ENCODE results near the gene STX12.
"Not testable (repeated sequence)": the region's sequence is repeated elsewhere in the genome, so short reads cannot be mapped to it uniquely, and the experiment has no call there.

The STX12 gene

DNA sequence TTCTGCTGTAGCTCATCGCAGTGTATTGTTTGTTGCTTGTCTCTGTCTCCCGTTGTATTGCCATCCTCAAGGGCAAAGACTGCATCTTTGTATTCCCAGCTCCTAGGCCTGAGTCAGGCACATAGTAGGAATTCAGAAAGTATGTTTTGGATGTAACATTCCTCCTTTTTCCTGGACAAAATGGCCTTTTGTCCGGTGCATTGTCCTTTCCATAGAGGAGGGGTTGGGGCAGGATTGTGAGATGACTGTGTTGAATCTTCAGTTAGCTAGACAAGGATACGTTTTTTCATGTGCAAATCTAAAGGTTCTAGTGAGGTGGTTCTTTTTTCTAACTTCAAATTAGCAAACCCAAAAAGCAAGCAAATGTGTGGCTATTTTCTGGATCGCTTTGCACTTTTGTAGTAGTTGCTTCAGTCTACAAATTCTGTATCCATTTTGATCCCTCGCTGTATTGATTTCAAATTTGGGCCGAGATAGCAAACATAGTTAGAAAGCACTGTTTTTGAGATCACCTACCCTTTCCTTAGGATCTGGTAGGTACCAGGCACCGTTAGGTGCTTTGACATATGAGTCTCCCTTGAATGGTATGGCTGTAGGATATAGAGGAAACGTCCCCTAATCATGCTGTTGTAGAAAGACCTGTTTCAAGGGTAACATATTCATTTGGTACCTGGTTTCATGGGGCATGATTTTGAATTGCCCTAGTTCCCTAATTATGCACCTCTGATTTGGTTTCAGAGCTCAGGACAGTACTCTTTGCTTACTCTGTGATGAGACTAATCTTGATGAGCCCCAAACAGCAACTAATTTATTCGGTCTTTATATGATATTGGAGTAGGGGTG lies 58.8 kb downstream of the STX12 start:
- no peak for DNase-seq

DNA sequence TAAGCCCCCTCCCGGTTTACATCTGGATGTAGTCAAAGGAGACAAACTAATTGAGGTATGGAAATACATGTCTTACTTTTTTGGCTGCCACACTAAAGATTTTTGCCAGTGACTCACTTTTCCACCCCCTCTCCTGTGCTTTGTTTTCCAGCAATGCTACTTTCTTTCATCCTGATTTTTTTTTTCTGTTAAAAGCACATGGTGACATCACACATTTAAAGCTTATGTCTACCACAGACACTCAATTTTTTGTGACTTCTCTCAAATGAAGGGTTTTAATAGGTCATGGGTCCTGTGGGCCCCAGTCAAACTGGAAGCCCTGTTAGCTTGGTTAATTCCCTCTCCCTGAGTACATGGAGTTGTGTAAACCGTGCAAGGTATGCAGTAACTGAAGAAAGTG lies 59.7 kb downstream of the STX12 start:
- DNase-seq, result no peak

DNA sequence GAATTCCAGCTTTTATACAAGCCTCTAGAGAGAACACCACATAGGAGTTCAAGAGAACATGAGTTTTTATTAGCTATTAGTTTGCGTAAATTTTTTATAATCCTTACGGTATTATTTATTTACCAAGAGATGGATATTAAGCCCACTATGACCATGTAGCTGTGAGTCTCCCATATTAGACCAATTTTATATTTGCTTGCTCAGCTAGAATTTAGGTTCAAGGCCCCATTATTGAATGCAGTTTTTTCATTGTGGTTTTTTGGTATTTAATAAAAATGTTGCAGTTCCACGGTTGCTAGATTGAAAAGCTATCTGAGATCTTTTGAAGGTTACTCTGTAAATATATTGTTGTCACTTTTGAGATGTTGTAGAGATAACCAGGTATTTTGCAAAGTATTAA lies 60.5 kb downstream of the STX12 start:
- DNase-seq, result no peak

DNA sequence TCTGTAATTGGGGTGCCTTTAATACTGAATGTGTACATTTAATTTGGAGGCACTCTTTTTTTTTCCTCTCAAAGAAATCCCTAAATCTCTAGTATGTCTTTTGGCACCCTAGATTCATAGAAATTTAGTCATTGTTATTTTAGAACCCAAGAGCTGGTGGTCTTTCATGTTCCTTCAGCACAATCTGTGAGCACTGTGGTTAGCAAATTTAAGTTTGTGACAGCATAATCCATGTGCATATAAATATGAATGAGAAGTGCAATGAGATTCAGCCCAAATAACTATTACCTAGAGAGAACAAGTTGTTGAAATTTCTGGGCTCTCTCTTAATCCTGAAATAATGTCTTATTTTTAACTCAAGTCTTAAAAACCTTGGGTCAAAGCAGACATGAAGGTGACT lies 62.0 kb downstream of the STX12 start:
- no peak for DNase-seq

DNA sequence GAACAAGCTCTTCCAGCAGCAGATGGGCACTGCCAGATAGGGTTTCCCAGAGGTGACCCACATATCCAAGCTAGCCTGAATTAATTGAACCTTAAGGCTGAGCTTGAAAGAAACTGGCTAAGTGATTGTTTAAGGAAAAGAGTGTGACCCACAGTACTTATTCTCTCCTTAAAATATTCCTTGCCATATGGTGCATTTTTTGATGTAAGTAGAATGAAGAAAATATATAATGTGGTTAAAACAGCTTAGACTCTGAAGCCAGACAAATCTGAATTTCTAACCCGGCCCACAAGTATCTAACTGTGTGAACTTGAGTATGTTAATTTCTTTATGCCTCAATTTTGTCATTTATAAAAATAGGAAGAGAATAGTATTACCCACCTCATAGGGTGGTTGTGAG lies 62.5 kb downstream of the STX12 start:
- DNase-seq, result no peak

DNA sequence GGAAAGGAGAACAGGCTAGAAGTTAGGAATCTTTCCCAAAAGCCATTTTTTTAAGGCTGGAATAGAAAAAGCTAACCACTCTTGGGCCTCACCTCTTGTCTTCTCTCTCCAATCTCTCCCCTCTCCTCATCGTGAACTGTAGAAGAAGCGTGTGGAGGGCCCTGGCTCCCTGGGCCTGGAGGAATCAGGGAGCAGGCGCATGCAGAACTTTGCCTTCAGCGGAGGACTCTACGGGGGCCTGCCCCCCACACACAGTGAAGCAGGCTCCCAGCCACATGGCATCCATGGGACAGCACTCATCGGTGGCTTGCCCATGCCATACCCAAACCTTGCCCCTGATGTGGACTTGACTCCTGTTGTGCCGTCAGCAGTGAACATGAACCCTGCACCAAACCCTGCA lies 76.9 kb downstream of the STX12 start:
- DNase-seq, result no peak

DNA sequence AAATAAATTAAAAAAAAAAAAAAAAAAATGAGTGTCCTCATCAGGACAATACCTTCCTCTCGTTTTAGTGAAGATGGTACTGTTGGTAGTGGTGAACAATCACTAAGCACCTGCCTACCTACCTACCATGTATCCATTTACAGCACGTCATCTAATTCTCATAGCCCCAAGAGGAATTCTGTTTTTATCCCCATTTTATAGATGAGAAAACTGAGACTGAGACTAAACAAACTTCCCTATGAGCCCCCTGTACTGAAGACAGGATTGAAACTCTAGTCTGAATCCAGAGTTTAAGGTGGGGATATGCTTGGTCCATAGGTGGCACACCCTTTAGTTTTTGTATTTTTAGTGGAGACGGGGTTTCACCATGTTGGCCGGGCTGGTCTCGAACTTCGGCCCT lies 82.1 kb downstream of the STX12 start:
- no peak for DNase-seq

DNA sequence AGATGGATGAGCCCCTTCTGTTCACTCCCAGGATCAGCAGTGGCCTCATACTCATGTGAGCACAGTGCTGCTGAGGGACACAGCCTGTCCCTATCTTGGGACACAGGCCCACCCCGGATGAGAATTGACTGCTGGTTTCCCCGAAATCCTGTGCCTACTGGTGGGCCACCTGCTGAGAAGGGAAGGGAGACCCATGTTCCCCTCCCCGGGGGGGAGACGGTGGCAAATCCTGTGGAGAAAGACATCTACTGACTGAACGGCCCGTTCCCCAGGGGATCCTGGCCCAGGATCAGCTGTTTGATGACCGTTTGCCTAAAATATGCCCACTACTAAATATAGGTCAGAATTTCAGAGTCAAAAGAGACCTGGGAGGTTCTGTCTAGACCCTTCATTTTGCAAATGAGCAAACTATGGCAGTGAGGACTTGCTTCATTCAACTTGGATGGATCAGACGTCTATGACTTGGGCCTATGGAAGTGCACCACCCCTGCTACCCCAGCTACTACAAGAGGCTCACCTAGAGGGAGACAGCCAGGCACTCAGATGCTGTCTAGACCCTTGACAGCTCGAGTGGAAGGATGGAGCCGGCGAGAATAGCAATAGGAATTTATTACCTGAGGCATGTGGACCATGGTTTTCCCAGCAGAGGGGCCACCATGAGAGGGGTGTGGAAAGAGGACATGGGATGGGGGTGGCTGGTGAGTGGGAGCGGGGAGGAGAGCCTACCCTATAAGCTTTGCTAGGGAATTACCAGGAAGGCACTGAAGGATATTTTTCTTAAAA lies 83.7 kb downstream of the STX12 start:
- no peak for DNase-seq

DNA sequence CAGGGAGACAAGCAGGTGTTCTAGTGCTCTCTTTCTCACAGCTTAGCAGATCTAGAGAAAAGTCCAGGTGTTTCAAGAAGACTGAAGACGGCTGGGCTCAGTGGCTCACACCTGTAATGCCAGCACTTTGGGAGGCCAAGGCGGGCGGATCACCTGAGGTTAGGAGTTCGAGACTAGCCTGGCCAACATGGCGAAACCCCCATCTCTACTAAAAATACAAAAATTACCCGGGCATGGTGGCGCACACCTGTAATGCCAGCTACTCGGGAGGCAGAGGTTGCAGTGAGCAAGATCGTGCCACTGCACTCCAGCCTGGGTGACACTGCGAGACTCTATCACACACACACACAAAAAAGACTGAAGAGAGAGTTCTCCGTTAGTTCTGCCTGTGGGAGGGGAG lies 84.5 kb downstream of the STX12 start:
- not testable (repeated sequence) for DNase-seq

DNA sequence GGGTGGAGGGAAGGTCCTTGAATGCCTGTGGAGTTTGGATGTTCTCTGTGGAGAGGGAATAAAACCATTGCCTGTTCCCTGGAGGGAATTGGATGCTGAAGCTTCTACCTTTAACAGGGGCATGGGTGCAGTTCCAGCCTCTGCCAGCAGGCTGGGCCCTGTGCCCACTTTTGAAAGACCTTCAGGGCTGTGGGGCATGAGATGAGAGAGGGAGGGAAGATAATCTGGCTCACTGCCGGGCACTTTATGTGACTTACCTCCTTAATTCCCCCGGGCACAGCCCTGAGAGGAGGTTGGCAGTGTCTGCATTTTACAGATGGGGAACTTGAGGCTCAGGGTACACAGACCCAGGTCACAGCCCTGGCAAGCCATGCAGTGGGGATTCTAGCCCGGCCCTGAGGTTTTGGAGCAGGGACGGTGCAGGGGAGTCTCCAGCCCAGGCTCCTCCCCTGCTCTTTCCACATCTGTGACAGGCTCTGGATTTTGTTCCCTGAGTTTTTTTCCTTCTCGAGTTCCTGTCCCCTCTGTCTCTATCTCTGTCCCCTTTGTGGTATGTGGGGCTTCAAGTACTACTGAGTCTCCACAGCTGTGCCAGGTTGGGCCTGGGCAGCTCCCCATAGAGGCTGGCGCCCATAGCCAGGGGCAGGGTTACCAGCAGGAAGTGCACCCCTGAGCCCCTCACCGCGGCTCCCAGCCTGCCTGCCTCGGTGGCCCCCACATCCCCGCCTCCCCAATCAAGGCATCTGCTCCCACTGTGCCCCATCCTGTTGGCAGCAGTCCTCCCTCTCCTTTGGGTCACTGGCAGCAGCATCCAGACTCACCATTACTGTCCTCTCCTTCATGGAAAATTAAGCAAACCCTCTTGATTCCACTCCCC lies 85.3 kb downstream of the STX12 start:
- peak; percentile 85 for DNase-seq

DNA sequence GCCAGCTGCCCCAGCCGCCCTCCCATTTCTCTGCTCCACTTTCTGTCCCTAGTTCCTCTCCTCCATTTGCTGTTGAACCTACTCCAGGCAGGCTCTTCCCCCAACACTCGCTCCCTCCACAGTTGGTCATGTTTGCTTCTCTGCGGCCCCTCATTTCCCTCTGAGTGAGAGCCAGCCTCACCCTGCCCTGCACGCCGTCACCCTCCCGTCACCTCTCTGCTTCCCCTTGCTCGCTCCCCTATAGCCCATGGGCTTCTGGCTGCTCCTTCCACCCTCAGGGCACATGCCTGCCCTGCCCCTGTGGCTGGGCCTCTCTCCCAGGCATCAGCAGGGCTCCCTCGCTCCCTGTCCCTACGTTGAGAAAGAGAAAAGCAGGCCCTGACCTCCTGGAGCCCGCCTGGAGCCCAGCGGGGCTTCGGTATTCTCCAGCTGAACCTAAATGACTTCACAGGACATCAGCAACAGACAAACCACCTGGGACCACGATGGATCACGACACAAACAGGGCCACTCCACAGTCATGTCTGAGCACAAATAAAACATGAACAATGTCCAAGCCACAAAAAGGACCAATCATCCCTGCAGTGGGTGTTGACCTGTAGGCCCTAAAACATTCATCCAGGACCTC lies 86.0 kb downstream of the STX12 start:
- no peak for DNase-seq

DNA sequence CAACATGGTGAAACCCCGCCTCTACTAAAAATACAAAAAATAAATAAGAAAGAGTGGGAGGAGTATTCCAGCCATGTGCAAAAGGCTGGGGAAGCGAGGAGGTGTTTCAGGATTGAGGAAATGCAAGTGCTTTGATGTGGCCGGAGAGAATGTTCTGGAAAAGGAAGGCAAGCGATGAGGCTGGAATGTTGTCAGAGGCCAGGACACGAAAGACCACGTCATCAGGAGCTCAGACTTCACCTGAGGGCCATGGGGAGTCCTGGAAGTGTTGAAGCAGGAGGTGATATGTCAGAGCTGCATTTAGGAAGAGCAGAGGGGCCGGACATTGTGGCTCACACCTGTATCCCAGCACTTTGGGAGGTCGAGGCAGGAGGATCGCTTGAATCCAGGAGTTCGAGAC lies 88.4 kb downstream of the STX12 start:
- no peak for DNase-seq

DNA sequence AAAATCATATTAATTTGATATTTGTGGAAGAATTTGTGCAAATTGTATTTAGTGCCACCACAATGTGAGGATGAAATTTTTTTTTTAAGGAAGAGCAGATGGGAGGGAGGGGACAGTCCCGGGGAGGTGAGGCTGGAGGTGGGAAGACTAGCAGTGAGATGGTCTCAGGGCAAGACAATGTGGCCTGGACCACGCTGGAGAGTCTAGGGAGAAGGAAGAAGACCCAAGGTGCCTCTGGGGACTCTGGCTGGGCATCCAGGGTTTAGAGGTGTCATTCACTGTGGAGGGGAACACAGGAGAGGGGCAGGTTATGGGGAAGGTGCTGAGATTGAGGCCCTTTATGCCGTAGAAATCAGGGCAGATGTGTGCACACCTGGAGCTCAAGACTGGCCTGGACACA lies 89.0 kb downstream of the STX12 start:
- no peak for DNase-seq

DNA sequence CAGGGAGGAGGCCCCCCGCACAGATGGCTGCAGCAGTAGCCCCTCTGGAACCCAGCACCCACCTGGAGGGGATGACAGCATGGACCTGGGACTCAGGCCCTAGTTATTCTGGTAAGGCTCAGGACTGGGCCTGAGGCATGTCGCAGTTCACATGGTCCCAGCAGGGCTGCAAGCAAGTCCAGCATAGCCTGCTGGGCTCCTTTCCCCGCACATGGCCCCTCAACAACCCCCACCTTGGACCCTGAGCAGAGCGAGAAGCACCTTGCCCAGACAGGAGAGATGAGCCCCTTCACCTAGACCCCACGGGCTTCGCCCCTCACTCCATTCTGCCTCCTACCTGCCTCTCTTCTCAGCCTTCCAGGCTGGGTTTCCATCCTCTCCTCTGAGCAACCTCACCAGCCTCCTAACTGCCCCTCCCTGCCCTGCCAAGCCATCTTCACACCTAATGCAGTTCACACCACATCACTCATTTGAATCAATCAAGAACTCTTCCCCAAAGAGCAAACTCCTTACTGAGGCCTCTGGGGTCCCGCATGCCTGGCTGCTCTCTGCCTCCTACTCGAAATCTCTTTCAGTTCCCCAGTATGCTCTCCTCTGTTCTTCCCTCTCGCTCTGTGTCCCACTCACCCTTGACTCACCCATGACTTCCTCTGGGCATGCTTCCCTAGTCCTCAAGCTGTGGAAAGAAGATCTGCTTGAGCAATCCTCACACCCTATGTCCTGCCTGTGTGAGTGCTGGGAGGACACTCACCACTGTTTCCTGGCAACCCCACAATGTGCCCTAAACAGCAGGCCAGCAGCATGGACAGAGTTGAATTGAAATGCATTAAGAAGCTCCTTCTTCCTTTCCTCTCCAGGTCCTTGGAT lies 89.9 kb downstream of the STX12 start:
- peak; percentile 35 for DNase-seq

DNA sequence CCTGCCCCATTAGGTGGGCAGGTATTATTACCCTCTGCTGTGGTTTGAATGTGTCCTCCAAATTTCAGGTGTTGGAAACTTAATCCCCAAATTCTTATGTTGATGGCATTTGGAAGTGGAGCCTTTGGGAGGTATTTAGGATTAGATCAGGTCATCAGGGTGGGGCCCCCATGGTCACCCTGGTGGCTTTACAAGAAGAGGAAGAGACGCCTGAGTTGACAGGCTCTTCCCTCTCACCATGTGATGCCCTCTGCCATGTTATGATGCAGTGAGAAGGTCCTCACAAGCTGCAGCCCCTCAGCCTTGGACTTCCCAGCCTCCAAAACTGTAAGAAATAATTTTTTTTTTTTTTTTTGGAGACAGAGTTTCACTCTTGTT lies 90.5 kb downstream of the STX12 start:
- DNase-seq, result no peak

DNA sequence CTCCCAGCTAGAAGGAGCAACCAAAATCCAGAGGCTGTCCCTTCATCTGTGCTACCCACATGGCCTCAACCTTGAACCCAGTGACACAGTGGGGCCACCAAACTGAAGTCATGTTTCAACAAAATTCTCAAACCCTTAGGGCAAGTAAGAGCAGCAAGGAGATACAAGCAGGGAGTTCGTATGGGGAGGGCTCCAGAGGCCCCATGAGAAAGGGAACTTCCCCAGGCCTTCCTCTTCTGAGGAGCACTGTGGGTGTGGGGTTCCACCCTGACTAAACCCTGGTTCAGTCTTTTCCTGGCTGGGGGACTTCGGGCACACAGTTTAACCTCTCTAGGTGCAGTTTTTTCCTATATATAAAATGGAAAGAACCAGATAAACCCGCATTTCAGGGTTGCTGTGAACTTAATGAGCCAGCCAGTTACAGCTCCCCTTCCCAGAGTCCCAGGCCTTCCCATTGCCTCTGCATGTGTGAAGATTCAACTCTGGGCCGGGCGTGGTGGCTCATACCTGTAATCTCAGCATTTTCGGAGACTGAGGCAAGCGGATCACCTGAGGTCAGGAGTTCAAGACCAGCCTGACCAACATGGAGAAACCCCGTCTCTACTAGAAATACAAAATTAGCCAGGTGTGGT lies 91.4 kb downstream of the STX12 start:
- DNase-seq, result peak; percentile 50

DNA sequence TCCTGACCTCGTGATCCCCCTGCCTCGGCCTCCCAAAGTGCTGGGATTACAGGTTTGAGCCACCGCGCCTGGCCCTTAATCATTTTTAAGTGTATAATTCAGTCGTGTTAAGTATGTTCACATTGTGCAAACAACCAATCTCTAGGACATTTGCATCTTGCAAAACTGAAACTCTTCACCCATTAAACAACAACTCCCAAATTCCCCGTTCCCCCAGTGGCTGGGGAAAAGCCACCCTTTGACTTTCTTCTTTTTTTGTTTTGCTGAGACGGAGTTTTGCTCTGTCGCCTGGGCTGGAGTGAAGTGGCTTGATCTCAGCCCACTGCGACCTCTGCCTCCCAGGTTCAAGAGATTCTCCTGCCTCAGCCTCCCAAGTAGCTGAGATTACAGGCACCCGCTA lies 92.8 kb downstream of the STX12 start:
- DNase-seq, result no peak

DNA sequence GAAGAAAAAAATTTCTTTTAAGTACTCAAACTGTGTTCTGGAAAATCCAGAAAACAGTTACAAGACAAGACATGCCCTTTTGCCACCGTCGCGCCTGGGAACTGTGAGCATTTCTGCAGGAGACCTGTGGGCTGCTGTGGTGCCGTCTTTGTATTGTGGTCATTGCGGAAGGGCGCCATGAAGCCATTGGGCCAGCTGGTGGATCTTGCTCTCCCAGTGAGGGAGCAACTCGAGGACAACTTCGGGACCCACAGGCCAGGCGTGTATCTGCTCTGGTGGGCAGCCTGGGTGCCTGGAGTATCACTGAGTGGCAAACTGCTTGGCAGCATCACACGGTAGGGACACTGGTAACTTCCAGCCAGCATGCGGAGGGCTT lies 95.5 kb downstream of the STX12 start:
- DNase-seq, result no peak

DNA sequence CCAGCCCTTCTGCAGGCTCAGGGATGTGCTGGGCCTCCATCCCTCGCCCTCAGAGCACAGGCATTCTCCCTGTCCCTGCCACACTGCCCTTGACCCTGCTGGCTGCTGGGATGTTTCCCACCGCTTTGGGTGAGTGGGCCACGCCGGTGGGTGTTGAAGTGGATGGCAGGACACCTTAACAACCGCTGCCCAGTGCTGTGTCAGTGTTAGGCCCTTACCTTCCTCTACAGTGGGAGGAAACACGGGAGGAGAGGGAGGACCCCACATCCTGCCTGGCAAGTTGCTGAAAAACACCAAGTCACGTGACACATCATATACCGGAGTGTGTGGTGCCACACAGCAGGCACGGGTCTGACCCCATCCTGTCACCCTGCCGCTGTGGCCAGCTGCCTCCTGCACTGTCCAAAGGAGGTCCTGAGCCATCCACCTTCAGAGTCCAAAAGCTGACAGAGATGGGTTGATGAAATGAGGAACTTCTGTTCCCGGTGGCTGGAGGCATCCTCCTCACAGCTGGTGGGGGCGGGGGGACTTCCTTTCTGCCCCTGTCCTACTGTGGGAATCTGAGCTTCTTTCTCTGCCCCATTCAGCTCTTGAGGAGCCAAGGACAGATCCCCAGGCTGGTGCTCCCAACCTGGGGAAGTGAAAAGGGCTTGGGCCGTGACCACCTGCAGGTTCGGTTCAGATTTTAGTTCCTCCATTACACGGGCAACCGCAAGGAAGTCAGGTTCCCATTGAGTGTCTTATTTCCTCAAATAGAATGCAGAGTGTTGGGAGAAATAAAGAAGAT lies 96.1 kb downstream of the STX12 start:
- DNase-seq, result peak; percentile 79

DNA sequence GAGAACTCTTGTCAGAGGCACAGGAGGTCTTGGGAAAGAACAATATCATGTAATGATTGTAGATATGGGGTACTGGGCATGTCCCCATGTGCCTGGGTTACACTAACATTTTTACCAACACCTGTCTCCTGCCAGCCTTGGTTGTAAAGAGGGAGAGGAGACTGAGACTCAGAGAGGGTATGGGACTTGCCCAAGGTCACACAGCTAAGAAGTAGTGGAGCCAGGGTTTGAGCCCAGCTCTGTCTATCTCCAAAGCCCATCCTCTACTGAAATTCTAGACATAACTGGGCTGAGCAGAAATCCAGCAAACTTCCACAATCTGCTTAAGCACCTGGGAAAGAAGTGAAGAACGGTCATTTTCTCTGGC lies 96.7 kb downstream of the STX12 start:
- DNase-seq, result no peak

DNA sequence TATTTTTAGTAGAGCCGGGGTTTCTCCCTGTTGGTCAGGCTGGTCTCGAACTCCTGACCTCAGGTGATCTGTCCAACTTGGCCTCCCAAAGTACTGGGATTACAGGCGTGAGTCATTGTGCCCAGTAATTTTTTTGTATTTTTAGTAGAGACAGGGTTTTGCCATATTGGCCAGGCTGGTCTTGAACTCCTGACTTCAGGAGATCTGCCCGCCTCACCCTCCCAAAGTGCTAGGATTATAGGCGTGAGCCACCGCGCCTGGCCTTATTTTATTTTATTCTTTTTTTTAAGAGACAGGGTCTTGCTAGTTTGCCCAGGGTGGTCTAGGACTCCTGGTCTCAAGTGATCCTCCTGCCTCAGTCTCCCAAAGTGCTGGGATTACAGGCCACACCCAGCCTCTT lies 98.1 kb downstream of the STX12 start:
- not testable (repeated sequence) for DNase-seq
